ENCODE measurements around the gene ADCYAP1R1. TPM values are rescaled to one million over a fixed set of nuclear protein-coding genes. Genes with fewer than 3 reads are reported as not detected.

ADCYAP1R1 gene
- total RNA-seq, 1 experiment from 2014 or later: 0.12 TPM

GRCh38 chr7:31078363-31078990, 26.4 kb downstream of the ADCYAP1R1 start:
- intact Hi-C loops (cut with micrococcal nuclease): no loop called here

More at GRCh38 chr7:31078363-31078990, 26.4 kb downstream of the ADCYAP1R1 start:
- Histone ChIP-seq H4K20me1 (ENCODE audit: insufficient read depth) (no peaks in the 10 kb centered on the region), H3K4me1 (ENCODE audit: control insufficient read depth in 1 of 2, insufficient read depth in 2 of 2, low read length in 2 of 2) (no peaks in the 10 kb centered on the region), H2AFZ (ENCODE audit: low read depth, low read length, poor library complexity, severe bottlenecking) (no peak overlapping the region), H3K9me3 (ENCODE audit: control insufficient read depth in 1 of 2, insufficient read depth in 1 of 2, low read depth in 1 of 2, low read length in 2 of 2) (no peaks in the 10 kb centered on the region), H3K27me3 (ENCODE audit: insufficient read depth, low read length) (peaks cover 61% of the 10 kb centered on the region), H3K4me2 (ENCODE audit: low read length) (no peak overlapping the region), H3K36me3 (ENCODE audit: control insufficient read depth in 1 of 2, insufficient read depth in 2 of 2, low read length in 2 of 2) (no peaks in the 10 kb centered on the region), H3K79me2 (ENCODE audit: insufficient read depth, low read length) (no peaks in the 10 kb centered on the region), H3K9ac (ENCODE audit: low read length) (no peak overlapping the region), H3K9me2 (ENCODE audit: insufficient read depth) (no peaks in the 10 kb centered on the region), H3K4me3 (replicated peaks in 1 of 2; ENCODE audit: low read depth in 1 of 2, low read length in 2 of 2) (no peak overlapping the region), H3K27ac (ENCODE audit: low read depth, low read length) (no peak overlapping the region)
- no peak for TF ChIP-seq FOSL1 (IDR thresholded peaks at IDR 0.05; ENCODE audit: low read depth)
- TF ChIP-seq RAD21 (IDR thresholded peaks at IDR 0.05; ENCODE audit: low read depth): no peak
- TF ChIP-seq SP1 (IDR thresholded peaks at IDR 0.05; ENCODE audit: low read depth): no peak
- TF ChIP-seq ZBTB33 (IDR thresholded peaks at IDR 0.05; ENCODE audit: extremely low read depth, insufficient replicate concordance, low read length): no peak
- no peak for TF ChIP-seq POLR2AphosphoS5 (IDR thresholded peaks at IDR 0.05; ENCODE audit: low read depth, low read length)
- no peak for TF ChIP-seq EZH2phosphoT487 (IDR thresholded peaks at IDR 0.05; ENCODE audit: borderline replicate concordance)
- ATAC-seq: no peak
- no peak for DNase-seq (ENCODE audit: low read depth, low spot score)
- no TSS peak for BruUV-seq (replicated peaks)
- RAD21 ChIA-PET (ENCODE audit: low non-redundant PET in 1 of 2, low total read pairs in 2 of 2, uncharacterized antibody in 2 of 2, unreplicated experiment in 2 of 2): no interaction called here
- POLR2A ChIA-PET: no interaction called here
- CTCF ChIA-PET: no interaction called here

All from HCT116 (cell line).